PFSK-1 (cell line): ENCODE measurements around the gene ING1.

Experiments
- FOXP2 ChIP-seq: optimal IDR thresholded peaks from 2 replicates; pipeline ENCODE3; 2011; ENCODE audit warnings: borderline replicate concordance, control low read depth, inconsistent platforms; ENCODE audit not compliant: insufficient read depth; ENCODE audit errors: extremely low read length, extremely low read depth
- POLR2AphosphoS5 ChIP-seq: IDR thresholded peaks from 2 replicates; pipeline ENCODE4 v1.6.1; 2012; ENCODE audit warnings: low read depth, mild to moderate bottlenecking, control low read depth, low read length, moderate library complexity
- TAF1 ChIP-seq: IDR thresholded peaks from 2 replicates; pipeline ENCODE4 v1.6.1; 2012; ENCODE audit warnings: low read length, control low read depth, borderline replicate concordance; ENCODE audit not compliant: insufficient read depth

DNA sequence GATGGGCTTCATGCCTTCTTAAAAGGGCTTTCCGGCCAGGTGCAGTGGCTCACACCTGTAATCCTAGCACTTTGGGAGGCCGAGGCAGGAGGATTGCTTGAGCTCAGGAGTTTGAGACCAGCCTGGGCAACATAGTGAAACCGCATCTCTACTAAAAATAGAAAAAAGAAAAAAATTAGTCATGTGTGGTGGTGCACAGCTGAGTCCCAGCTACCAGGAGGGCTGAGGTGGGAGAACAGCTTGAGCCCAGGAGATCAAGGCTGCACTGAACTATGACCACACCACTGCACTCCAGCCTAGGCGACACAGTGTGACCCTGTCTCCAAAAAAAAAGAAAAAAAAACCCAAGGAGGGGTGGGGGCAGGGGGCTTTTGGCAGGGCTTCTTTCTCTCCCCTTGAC lies 14.8 kb upstream of the ING1 start:
- TF ChIP-seq POLR2AphosphoS5 (no peak), FOXP2 (no peak), TAF1 (no peak)
